Measurements from ENCODE around the gene SLC25A12. TPM values are rescaled to one million over a fixed set of nuclear protein-coding genes. Genes with fewer than 3 reads are reported as not detected.

The SLC25A12 gene
- total and polyA plus RNA-seq, 10 of the 15 experiments (the other 5 are each of a cell fraction or from before 2014, with no cell fraction given) = 20.9 to 50.0 (median 33.0) TPM

- no TSS peak for BruUV-seq (replicated peaks)
- RAD21 ChIA-PET (ENCODE audit: unreplicated experiment) = interaction anchor here (0.5 to 2.4 kb wide), 4 partner anchors 29 to 187 kb away, joined by 3 to 7 read pairs (median 4); partner anchors contain the start of gene HAT1
- FAIRE-seq (peak; percentile 52), DNase-seq (ENCODE audit: low read depth, low spot score) (no peak), ATAC-seq (peak; percentile 13; the same call in 2 of the 3 replicates)
- H3K4me2 ChIP-seq (ENCODE audit: control insufficient read depth, insufficient read depth) = peak overlapping the region; percentile 64
- no peaks in the 10 kb centered on the region for H4K20me1 ChIP-seq (ENCODE audit: control insufficient read depth, insufficient read depth)
- WGBS (ENCODE audit: insufficient coverage, insufficient replicate concordance, low lambda C conversion rate, missing lambda C conversion rate) = 19% methylated on average over 7 of the region's 7 CpGs
- H3K4me3 ChIP-seq = peak overlapping the region; percentile 100
- peaks cover 0 to 6% of the 10 kb centered on the region in 2 experiments; a peak in 1 of 4 replicates for H3K36me3 ChIP-seq (ENCODE audit: control insufficient read depth in 2 of 2, insufficient read depth in 2 of 2, low read length in 1 of 2)
- H3K9ac ChIP-seq (ENCODE audit: control insufficient read depth, insufficient read depth, low read length) = peak overlapping the region; percentile 78
- CTCF ChIA-PET = interaction anchor here (1.3 to 2.8 kb wide), 5 partner anchors 11 to 190 kb away, joined by 4 to 19 read pairs (median 9); partner anchors contain the start of gene HAT1
- POLR2A ChIA-PET = interaction anchor here (0.6 to 2.8 kb wide), 5 partner anchors 10 to 29 kb away, joined by 3 to 12 read pairs (median 3); partner anchors contain the start of gene HAT1
- TF ChIP-seq GABPA (IDR thresholded peaks at IDR 0.05; ENCODE audit: low read depth) (no peak), SKIL (IDR thresholded peaks at IDR 0.05; ENCODE audit: low read depth, poor library complexity, severe bottlenecking) (peak; percentile 14), CTCF (IDR thresholded peaks at IDR 0.05 in 2 of 3, conservative IDR thresholded peaks at IDR 0.05 in 1 of 3; ENCODE audit: control insufficient read depth in 2 of 3, extremely low read depth in 1 of 3, insufficient read depth in 1 of 3, low read depth in 3 of 3, low read length in 3 of 3) (0 out of 6 replicates have a peak, but pooled peaks of 1 of the 3 experiments have one; percentile 1), RUNX3 (IDR thresholded peaks at IDR 0.05; ENCODE audit: low read length) (0 out of 2 replicates have a peak, but pooled peaks have one; percentile 47), HDAC6 (IDR thresholded peaks at IDR 0.05; ENCODE audit: unreplicated experiment) (no peak), TCF7 (IDR thresholded peaks at IDR 0.05; ENCODE audit: borderline replicate concordance) (no peak)
- H3K9me3 ChIP-seq (replicated peaks; ENCODE audit: control insufficient read depth, insufficient read depth, low read length) = no peaks in the 10 kb centered on the region; the same call in 2 of the 3 replicates
- H3K79me2 ChIP-seq (ENCODE audit: control insufficient read depth, insufficient read depth, low read length) = peaks cover 40% of the 10 kb centered on the region
- in situ Hi-C loops (cut with MboI) = no loop called here
- H2AFZ ChIP-seq (ENCODE audit: control insufficient read depth, low read depth, low read length) = peak overlapping the region; percentile 92
- H3K27me3 ChIP-seq (replicated peaks in 1 of 2; ENCODE audit: control insufficient read depth in 2 of 2, insufficient read depth in 2 of 2, low read length in 1 of 2) = no peaks in the 10 kb centered on the region
- intact Hi-C loops (cut with micrococcal nuclease; ENCODE audit: unreplicated experiment) = loop anchor here (5.0 kb wide), 1 partner anchor 34 kb away; no protein-coding TSS in a partner anchor
- SMC1A ChIA-PET (ENCODE audit: uncharacterized antibody, unreplicated experiment) = interaction anchor here (0.7 to 2.3 kb wide), 9 partner anchors 10 to 50 kb away, joined by 3 to 13 read pairs (median 5); partner anchors contain the start of gene HAT1
- H3K4me1 ChIP-seq (ENCODE audit: control insufficient read depth, insufficient read depth, low read length) = no peaks in the 10 kb centered on the region
- peak overlapping the region; percentile 78 for H3K27ac ChIP-seq (ENCODE audit: control insufficient read depth, insufficient read depth)
Measured at GRCh38 chr2:171893196-171893823, 734 bp downstream of the SLC25A12 start.
